ENCODE data around the gene TNIK.

GRCh38 chr3:171342200-171342599 is 118.0 kb downstream of the TNIK start:
- TF ChIP-seq POLR2AphosphoS5 (IDR thresholded peaks at IDR 0.05): no peak
- no peak for TF ChIP-seq CTCF (IDR thresholded peaks at IDR 0.05)
- no peak for TF ChIP-seq EP300 (IDR thresholded peaks at IDR 0.05)
- TF ChIP-seq POLR2A (IDR thresholded peaks at IDR 0.05): no peak

Measured in stomach (tissue), 4 donors.